HG03135 (cell line): ENCODE data around the gene LYZL4.

ENCODE experiments used
- ATAC-seq: cut with Tn5 transposase; IDR thresholded peaks from one replicate; pipeline ENCODE4 v1.9.1; 2021; ENCODE audit warnings: mild to moderate bottlenecking, moderate library complexity; ENCODE audit not compliant: unreplicated experiment

The LYZL4 gene

DNA sequence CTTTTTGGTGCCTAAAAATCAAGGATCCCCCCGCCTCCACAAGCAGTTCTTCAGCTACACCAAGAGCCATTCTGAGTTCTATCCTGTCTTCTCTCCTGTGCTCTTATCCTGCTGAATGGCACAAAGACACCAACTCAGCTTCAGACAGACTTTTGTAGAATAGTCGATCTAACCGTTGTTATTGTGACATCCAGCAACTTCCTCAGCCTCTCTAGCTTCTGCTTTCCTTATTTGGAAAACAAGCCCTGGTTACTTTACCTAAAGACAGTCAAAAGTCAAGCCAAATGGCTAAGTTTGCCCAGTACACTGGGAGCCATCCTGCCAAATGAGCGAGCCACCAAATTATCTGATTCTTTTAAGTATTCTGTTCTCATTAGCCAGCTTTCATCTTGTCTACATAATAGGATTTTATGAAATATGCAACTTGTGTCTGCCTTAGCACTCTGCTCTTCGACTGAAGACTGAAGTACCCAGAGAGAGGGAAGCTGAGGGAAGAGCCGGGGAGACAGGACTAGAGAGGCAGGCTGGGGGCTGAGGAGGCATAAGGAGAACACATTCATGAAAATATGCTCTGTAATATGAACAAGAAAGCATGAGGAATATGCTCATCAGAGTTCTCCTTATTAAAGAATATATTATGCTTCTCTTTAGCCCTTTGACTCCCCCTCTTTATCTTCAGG is 35.1 kb downstream of the LYZL4 start:
- no peak for ATAC-seq

DNA sequence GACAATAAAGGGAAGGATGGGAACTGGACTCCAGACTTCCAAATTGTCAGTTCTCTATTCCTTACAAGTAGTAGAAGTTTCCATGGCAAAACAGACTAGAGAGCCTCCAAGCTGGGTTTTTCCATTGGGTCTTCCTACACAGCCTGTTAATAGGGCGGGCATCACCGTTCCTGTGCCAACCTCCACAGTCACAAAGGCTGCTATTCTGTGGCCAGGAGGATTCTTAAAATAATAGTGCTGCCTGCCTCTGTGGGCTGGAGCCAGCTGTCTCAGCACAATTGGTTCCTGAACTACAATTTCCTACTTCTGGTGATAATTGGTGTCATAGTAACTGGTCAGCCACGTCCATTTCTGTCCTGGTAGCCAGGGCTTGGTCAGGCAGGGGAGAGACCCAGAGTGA is 38.6 kb downstream of the LYZL4 start:
- no peak for ATAC-seq

DNA sequence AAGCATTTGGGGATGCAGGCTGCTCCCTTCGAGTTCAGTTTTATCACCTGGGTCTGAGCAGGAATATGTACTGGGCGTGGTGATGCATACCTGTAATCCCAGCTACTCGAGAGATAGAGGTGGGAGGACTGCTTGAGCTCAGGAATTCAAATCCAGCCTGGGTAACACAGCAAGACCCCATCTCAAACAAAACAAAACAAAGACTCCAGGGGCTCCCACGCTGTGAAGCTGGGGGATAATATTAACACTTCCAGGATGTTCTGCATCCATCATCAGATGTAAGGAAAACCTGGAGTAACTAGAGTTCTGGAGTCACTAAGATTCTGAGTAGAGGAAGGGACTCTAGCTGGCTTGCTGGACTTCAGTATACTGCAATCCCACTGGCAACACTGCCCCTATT is 40.6 kb downstream of the LYZL4 start:
- ATAC-seq = no peak

DNA sequence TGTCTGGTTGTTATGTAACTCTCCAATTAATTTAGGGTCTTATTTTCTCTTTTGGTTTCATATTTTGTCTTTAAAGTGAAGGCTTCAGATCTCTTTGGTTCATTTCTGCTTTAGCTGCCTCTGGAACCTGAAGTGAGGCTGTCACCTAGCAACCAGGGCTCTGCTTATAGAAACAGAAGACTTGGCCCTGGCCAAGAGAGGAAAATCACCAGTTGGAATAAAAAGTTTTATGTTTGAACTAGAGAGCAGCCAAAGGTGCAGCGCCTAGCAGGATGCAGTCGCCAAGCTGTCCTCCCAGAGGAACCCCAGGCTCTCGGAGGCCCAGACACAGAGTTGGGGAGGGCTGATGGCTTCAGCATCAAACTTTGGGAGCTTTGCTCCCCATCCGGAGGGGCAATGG is 41.1 kb downstream of the LYZL4 start:
- no peak for ATAC-seq

DNA sequence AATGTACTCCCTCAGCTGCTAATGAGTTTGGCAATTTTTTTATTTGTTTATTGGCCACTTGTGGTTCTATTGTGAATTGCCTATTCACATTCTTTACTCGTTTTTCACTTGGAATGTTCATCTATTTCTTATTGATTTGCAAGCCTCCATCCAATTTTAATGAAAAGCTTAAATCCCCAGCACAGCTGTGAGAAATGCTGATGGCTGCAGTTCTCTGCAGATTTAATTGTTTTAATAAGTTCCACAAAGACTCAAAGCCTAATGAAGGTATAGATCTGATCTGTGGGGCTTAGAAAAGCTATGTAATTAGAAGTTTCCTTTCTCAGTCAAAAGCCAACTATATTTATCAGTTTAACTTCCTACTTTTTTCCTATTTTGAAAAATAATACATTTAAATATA is 41.5 kb downstream of the LYZL4 start:
- no peak for ATAC-seq

DNA sequence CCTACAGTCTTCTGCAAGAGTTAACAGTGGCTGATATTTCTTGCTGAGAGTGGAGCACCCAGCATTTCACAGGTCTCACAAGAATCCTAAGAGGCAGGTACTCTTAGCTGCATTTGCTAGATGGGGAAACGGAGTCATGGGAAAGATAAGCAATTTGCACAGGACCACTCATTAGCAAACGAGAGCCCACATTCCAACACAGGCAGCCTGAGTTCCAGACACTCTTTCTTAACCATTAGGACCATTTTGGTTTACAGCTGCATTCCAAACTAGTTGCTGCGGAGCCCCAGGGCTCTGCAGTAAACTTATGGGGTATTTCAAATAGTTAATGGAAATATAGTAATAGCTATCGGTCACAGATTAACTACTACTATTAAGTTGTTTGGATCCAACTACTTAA is 42.5 kb downstream of the LYZL4 start:
- no peak for ATAC-seq

DNA sequence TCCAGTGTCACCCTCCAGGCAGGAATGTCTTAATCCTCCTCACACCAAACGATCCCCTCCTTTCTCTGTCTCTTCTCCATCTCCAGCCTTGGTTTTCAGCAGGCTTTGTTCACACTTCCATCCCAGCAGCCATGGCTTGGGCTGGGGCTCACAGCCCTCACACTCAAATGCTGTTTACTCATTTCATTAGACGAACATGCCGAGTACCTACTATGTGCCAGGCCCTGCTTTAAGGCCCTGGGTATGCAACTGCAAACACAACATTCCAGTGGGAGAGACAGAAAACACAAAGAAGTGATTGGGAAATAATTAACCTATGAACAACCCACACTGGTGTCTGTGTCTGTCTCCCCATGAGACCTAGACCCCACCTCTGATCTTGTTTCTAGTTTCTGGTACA is 43.9 kb downstream of the LYZL4 start:
- no peak for ATAC-seq

DNA sequence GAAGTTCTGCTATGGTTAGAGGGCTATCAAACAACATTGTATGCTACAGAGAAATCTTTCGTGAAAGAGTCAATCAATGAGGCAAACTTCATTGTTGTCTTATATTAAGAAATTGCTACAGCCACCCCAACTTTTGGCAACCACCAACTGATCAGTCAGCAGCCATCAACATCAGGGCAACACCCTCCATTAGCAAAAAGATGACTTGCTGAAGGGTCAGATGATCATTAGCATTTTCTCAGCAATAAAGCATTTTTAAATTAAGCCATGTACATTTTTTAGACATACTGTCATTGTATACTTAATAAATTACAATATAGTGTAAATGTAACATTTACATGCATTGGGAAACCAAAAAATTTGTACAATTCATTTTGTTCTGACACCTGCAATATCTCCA is 53.1 kb downstream of the LYZL4 start:
- ATAC-seq = no peak

DNA sequence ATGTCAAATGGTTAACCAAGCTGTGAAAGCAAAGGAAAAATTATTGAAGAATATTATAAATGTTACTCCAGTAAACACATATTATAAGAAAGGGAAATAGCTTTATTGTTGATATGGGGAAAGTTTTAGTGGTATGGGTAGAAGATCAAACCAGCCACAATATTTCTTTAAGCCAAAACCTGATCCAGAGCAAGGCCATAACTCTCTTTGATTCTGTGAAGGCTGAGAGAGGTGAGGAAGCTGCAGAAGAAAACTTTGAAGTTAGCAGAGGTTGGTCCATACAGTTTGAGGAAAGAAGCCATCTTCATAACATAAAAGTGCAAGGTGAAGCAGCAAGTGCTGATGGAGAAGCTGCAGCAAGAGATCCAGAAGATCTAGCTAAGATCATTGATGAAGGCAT is 54.8 kb downstream of the LYZL4 start:
- ATAC-seq = no peak

DNA sequence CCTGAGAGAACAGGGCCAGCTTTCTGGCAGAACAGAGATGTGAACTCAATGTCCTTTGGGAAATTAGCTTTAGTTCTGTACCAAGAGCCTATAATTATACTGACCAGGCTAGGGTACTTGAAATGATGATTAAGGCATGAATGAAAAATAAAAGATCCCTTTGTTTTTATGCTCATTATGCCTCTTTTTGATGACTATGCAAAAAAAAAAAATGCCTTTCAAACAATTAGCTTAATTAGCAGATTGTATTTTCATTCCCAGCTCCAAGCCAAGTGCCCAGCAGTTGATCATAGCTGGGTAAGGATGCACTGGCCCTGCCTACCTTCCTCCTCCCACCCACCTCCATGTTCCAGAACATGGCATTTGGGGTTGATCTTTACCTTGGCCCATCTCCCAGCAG is 56.8 kb downstream of the LYZL4 start:
- no peak for ATAC-seq

DNA sequence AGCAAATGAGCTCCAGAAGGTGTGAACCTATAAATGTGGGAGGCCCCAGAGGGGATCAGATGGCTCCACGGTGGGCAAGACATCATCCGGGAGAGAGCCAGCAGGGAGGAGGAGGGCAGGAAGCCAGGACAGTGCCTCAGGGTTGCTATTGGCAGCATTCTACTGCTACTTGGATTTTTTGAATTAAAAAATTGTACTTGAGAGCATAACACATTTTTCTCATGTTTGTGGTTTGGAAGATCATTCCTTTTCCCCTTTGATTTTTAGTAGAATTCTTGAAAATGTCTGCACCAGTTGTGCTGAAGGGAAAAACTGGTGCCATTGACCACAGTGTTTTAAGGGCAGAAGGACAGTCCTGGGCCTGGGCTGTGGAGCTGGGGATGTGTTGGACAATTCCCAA is 59.2 kb downstream of the LYZL4 start:
- no peak for ATAC-seq

DNA sequence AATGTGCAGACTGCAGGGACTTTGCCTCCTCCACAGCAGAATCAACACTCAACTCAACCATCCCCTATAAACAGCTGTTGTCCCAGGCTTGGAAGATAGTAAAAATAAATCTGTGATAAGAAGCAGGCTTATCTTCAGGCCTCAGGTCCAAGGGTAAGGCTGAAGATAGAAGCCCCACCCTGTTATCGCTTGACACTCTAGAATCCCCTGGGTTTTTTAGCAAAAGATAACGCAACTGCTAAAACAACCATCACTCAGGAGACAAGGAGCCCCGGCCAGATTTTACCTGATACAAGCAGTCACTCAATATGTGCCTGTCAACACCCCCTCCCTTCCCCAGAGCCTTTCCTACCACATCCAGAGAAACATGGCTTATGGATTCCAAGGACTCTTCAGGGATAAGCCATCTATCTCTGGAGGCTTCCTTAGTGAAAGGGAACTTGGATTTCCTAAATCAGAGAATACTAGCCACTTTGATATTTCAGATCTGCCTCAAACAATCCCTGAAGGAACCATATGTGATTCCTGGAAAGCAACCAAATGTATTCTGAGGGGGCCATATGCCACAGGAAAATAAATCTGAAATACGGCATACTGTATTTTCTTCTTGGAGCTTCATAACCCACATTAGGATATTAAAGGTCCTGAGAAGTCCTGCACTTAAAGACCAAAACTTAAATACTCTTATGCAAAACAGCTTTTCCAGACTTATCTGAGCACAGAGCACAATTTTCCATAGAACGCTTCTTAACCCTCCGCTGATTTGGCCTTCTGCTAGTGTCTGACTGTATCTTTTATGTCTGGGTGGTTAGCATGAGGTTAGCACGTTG is 60.4 kb downstream of the LYZL4 start:
- no peak for ATAC-seq

DNA sequence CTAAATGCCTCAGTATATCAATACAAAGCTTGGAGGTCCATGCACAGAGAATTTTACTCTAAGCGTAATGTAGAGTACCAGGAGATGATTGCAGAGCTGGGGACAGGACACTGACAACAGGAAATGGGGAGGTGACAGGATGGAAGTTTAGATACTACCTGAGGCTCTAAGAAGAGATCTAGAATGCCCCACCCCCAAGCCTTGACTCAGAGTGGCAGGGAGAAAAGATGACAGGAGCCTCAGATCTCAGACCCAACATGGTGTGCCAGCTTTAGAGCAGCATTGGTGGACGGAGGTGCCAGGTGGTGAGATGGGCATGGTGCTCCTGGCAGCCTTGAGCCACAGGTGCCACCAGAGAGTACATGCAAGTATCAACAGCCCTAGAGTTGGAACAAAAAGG is 62.5 kb downstream of the LYZL4 start:
- ATAC-seq = no peak
